HG03571 (cell line): ENCODE results near the gene SF3A2.

Experiments used
- ATAC-seq: cut with Tn5 transposase; IDR thresholded peaks from one replicate; pipeline ENCODE4 v1.9.1; 2021; ENCODE audit not compliant: unreplicated experiment

SF3A2 gene

DNA sequence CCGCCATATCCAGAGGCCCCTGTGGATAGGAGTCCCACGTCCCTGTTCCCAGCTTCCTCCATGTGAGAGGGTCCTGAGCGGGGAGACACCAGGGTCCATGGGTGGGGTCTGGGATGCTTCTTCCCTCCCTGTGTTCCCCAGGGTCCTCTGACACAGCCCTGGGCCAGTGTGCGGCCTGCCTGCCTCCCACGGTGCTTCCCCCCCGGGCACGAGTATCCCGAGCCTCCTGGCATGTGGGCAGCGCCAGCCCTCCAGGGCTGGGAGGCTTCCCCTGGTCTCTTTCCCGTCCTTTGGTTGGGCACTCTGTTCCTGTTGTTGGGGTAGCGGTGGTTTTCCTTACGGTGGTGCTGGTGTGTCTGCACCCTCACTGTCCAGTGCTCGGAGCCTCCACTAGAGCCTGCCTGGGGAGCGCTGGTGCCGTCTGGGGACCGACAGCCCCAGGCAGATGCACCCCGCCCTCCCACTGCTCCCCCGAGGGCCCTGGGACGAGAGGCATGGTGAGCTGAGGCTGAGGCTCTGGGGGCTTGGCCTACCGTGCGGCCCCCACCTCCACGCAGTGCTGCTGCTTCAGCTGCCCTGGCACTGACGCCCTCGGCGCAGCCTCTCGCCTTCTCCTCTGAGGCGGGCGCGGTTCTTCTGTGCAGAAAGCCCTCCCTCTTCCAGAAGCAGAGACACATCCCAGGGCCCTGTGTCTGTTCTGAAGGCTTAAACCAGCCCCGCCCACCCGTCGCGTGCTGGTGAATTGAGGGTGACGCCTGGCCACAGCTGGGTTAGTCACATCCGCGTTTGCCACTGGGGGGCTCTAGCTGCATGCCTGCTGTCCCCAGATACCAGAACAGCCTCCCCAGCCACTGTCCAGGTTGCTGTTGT, 28.4 kb upstream of the SF3A2 start:
- ATAC-seq = no peak

- no peak for ATAC-seq
Measured at GRCh38 chr19:2208975-2209374, 27.6 kb upstream of the SF3A2 start.

GRCh38 chr19:2209408-2209807, 27.2 kb upstream of the SF3A2 start:
- ATAC-seq = no peak

GRCh38 chr19:2210206-2210605, 26.4 kb upstream of the SF3A2 start:
- no peak for ATAC-seq

DNA sequence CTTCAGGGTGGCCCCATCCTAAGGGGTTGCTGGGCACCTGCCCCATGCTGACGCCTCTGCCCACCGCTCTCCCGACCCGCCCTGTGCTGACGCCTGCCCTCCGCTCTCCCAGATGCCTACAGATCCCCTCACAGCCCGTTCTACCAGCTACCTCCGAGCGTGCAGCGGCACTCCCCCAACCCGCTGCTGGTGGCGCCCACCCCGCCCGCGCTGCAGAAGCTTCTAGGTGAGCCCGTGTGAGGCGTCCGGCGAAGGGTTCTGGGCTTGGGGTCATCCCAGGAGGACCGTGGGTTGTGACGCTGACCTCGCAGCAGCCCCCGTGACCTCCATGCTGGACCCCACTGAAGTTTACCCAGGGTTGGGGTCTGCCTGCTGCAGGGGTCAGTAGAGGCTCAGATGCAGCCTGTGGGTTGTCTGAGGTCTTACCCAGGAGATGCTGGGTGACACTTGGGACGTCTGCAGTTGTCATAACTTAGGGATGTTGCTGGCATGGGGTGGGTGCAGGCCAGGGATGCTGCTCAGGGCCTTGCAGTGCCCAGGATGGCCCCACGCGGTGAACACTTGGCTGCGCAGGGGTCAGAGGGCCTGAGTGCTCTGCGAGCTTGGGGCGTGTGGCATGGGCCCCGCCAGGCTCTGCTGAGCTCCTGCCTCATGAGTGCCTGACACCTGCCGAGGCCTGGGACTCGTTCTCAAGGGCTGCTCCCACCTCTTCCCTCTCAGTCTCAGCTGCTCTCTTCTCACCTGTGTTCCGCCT, 25.5 kb upstream of the SF3A2 start:
- no peak for ATAC-seq

DNA sequence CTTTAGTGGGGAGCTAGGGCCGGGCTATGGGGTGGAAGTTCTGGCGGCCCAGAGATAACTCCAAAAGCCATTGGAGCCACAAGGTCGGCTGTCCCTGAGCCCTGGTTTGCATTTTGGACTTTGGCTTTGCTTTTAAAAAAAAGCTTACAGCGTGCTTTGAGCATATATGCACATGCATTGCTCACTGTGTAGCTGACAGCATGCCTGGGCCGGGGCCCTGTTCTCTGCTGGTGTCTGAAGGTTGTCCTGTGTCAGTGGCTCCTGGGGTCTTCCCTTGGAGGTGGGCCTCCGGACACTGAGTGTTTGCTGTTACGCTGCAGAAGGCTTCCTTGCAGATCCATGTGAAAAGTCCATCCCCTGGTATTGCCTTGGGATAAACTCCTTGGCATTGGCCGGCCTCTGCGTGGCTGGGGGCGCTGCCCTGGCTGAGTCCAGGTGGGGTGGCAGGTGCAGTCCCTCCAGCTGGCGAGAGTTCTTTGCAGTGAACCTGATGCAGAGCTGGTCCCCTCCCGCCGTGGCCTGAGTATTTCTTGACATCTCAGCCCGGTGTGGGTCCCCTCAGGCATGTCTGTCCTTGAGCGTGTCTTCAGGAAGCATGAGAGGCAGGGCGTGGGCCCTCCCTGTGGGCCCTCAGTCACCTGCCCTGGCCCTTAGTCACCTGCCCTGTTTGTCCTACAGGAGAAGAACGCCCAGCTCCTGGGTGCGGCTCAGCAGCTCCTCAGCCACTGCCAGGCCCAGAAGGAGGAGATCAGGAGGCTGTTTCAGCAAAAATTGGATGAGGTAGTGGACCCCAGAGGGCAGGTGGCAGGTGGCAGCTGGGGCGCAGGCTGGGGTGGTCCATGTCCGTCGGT, 23.5 kb upstream of the SF3A2 start:
- ATAC-seq = no peak

- ATAC-seq = no peak
Measured at GRCh38 chr19:2213799-2214198, 22.8 kb upstream of the SF3A2 start.

DNA sequence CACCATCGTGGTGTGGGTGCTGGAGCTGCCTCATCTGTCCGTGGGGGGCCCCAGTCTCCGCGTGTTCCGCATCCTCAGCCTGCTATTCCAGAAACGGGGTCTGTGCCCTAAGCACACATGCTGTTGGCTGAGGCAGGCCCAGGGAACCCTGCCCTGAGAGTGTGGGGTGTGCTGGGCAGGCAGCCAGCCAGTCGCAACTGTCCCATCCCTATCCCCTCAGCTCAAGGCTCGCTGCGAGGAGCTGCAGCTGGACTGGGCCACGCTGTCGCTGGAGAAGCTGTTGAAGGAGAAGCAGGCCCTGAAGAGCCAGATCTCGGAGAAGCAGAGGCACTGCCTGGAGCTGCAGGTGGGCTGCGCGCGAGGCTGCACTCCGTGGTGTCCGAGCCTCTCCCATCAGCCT, 22.4 kb upstream of the SF3A2 start:
- ATAC-seq = no peak

DNA sequence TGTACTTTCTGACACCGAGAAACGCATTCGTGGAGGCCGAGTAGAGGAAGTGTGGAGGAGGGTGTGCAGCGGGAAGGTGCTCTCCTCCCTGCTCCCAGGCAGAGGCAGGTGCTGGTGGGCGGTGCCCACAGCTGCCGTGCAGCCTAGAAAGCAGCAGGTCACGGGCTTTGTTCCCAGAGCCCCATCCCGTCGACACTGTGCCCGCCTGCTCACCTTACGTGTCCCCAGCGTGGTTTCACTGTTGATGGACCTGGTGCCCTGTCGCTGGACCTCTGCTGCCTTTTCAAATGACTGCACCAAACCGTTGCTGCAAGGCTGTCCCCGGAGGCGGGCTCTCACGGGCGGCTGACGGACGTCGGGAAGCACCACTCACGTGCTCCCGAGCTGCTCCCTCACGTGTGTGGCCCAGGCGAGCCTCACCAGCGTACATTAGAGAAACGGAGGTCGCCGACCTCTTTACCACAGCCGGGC, 21.3 kb upstream of the SF3A2 start:
- ATAC-seq = no peak

GRCh38 chr19:2216361-2217225, 20.0 kb upstream of the SF3A2 start:
- ATAC-seq = no peak

DNA sequence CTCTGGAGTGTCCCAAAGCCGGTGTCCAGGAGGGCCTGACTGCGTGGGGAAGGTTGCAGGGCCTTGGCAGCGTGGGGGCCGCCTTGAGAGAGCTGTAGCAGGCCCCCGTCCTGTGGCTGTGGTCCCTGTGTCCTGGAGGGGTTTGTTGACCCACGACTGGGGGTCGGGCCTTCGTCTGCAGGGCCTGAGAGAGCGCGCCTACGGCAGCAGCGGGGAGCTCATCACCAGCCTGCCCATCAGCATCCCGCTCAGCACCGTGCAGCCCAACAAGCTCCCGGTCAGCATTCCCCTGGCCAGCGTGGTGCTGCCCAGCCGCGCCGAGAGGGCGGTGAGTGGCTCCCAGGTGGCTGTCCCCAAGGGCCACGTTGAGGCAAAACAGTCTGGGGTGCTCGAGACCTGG, 19.0 kb upstream of the SF3A2 start:
- no peak for ATAC-seq

DNA sequence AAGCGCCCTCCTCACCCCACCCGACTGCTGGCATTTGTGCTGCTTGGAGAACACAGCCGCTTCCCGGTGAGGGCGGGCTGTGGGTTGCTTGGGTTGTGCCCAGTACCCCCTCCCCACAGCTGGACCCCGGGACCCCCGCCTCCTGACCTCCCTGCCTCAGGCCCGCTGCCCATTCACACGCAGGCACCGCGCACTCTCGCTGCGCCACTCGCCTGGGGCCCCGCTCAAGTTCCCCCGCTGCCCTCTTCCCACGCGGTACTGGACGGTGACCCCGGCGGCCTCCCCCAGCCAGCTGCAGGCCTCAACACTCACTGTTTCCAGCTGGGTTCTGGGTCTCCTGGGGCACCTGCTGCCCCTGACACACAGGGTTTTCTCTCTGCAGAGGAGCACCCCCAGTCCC, 16.9 kb upstream of the SF3A2 start:
- no peak for ATAC-seq

DNA sequence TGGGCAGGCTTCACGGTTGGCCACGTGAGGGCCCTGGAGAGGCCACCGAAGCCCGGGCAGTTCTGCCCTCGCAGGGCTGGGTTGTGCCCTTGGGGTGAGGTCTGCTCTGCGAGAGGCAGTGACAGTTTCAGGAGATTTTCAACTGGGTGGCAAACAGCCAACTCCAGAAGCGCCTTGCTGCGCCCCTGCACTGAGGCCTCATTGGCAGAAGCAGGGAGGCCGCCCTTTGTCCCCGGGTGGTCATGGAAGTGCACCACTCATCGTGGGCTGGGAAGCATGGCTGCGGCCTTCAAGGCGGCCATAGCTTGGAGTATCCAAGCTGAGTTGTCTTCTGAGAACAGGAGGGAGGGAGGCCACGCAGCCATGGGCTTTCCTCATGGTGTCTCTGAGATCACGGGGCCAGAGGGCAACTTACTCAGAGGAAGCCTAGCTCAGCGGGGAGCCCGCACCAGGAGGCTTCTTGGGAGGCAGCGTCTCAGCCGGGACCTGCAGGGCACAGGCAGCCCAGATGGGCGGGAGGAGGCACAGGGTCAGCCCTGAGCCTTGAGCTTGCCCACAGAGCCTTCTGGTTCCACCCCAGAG, 15.3 kb upstream of the SF3A2 start:
- ATAC-seq = no peak

GRCh38 chr19:2221918-2222317, 14.7 kb upstream of the SF3A2 start:
- ATAC-seq = no peak

- no peak for ATAC-seq
Measured at GRCh38 chr19:2223391-2223790, 13.2 kb upstream of the SF3A2 start.

GRCh38 chr19:2223959-2224358, 12.7 kb upstream of the SF3A2 start:
- peak; percentile 70 for ATAC-seq

GRCh38 chr19:2224754-2225349, 11.8 kb upstream of the SF3A2 start:
- no peak for ATAC-seq

GRCh38 chr19:2225415-2226050, 11.1 kb upstream of the SF3A2 start:
- ATAC-seq = no peak
